Ishikawa (cell line): Measurements from ENCODE around the gene TM4SF5.

Experiments
- CREB1 ChIP-seq: IDR thresholded peaks from 2 replicates; pipeline ENCODE4 v1.6.1; 2012; ENCODE audit warnings: low read depth
- EGR1 ChIP-seq: IDR thresholded peaks from 2 replicates; pipeline ENCODE4 v1.6.1; 2012
- EP300 ChIP-seq: IDR thresholded peaks from 2 replicates; pipeline ENCODE4 v1.6.1; 2012; ENCODE audit warnings: borderline replicate concordance
- TAF1 ChIP-seq: IDR thresholded peaks from 2 replicates; pipeline ENCODE4 v1.6.1; 2012; ENCODE audit warnings: low read depth, mild to moderate bottlenecking
- TEAD4 ChIP-seq: IDR thresholded peaks from 2 replicates; pipeline ENCODE4 v1.6.1; 2012
- TF ChIP-seq, protein P1 (sequence below): IDR thresholded peaks from 2 replicates; pipeline ENCODE4 v1.6.1; 2012
- TF ChIP-seq, protein P2 (sequence below): IDR thresholded peaks from 2 replicates; pipeline ENCODE4 v1.6.1; 2012; ENCODE audit warnings: low read depth, mild to moderate bottlenecking

DNA sequence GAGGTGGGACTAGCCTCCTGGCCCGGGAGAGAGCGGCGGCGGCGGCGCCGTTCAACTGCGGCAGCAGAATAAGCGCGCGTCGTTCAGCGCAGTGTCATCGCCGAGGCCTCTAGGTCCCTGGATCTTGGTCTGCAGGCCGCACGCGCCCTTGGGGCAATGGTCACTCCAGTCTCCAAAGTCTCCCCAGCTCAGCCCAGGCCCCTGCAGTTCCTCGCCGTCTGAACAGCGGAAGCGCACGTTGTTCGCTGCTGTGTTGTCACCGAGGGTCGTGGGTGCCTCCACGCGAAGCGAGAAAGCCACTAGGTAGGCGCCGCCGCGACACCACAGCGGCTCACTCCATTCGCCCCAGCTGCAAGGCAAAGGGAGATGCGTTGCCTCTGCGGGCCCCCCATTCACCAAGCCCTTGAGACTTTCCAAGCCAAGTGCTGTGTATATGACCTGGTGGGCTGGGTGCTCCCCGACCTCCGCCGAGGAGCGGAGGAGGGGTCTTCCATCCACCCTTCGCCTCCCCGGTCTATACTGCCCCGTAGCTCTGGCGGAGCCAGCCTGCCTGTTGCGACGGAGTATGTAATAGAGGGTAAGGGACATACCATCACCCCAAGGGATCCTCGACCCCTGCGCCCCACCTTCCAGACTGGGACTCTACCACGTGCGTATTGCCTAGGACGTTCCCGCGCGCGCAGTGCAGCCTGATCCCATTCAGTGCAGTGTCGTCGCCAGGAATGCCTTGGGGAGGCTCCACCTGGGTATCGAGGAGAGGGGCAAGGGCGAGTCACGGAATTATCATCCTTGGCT is 13.8 kb downstream of the TM4SF5 start:
- no peak for TF ChIP-seq TAF1
- no peak for TF ChIP-seq CREB1
- TF ChIP-seq, protein P1, sequence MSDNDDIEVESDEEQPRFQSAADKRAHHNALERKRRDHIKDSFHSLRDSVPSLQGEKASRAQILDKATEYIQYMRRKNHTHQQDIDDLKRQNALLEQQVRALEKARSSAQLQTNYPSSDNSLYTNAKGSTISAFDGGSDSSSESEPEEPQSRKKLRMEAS = no peak
- no peak for TF ChIP-seq EGR1
- no peak for TF ChIP-seq TEAD4
- TF ChIP-seq, protein P2, sequence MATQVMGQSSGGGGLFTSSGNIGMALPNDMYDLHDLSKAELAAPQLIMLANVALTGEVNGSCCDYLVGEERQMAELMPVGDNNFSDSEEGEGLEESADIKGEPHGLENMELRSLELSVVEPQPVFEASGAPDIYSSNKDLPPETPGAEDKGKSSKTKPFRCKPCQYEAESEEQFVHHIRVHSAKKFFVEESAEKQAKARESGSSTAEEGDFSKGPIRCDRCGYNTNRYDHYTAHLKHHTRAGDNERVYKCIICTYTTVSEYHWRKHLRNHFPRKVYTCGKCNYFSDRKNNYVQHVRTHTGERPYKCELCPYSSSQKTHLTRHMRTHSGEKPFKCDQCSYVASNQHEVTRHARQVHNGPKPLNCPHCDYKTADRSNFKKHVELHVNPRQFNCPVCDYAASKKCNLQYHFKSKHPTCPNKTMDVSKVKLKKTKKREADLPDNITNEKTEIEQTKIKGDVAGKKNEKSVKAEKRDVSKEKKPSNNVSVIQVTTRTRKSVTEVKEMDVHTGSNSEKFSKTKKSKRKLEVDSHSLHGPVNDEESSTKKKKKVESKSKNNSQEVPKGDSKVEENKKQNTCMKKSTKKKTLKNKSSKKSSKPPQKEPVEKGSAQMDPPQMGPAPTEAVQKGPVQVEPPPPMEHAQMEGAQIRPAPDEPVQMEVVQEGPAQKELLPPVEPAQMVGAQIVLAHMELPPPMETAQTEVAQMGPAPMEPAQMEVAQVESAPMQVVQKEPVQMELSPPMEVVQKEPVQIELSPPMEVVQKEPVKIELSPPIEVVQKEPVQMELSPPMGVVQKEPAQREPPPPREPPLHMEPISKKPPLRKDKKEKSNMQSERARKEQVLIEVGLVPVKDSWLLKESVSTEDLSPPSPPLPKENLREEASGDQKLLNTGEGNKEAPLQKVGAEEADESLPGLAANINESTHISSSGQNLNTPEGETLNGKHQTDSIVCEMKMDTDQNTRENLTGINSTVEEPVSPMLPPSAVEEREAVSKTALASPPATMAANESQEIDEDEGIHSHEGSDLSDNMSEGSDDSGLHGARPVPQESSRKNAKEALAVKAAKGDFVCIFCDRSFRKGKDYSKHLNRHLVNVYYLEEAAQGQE = no peak
- no peak for TF ChIP-seq EP300
